Measurements from ENCODE around the gene KRTAP1-1.

KRTAP1-1 gene

DNA sequence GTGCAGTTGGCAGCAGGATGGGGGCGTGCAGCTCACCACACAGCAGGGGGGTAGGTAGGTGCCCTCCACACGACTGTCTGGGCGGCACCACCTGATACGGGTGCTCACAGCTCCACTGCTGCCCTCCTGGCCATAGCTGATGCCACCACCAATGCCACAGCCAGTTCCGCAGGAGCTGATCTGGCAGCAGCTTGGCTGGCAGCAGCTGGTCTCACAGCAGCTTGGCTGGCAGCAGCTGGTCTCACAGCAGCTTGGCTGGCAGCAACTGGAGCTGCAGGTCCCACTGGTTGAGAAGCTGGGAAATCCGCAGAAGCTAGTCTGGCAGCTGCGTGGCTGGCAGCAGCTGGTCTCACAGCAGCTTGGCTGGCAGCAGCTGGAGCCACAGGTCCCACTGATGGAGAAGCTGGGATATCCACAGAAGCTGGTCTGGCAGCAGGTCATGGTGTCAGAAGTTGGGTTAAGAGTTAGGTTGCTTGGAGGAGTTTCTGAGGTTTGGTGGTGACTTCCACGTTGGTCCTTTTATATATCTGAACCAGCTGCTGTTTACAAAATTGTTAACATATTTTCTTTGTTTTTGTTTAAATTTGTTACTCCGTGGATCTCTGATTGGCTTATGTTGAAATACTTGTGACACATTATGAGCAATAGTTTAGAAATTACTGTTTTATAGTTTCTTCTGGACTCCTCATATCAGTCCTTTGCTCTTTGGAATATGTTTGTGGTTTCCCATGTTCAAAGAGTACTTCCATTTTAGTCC, 14.4 kb downstream of the KRTAP1-1 start, which contains the start of gene KRTAP1-5:
KRTAP1-5 (minus strand) TSS at position 494 of the 757 bp plus-strand sequence; CDS start at position 441, 53 bp downstream.
- H3K4me3 ChIP-seq (ENCODE audit: low read length), result no peak within 1 kb of the TSS
- H2AFZ ChIP-seq (ENCODE audit: low read depth, low read length), result no peak within 1 kb of the TSS
- peaks cover 26% of the 10 kb centered on the region; the same call in 1 of the 2 replicates for H3K27me3 ChIP-seq (ENCODE audit: low read depth, low read length)
- H3K79me2 ChIP-seq (ENCODE audit: low read length), result no peaks in the 10 kb centered on the region
- no peaks in the 10 kb centered on the region for H4K20me1 ChIP-seq (ENCODE audit: insufficient read depth, low read length)
- H3K9me3 ChIP-seq (ENCODE audit: insufficient read depth, low read length), result no peaks in the 10 kb centered on the region
- no peaks in the 10 kb centered on the region for H3K36me3 ChIP-seq (replicated peaks; ENCODE audit: low read depth, low read length)
- no peak within 1 kb of the TSS for H3K9ac ChIP-seq (ENCODE audit: low read length)
- H3K4me1 ChIP-seq (ENCODE audit: low read length), result no peaks in the 10 kb centered on the region
- no peak within 1 kb of the TSS for H3K27ac ChIP-seq (ENCODE audit: low read length)
- TF ChIP-seq, protein P1, sequence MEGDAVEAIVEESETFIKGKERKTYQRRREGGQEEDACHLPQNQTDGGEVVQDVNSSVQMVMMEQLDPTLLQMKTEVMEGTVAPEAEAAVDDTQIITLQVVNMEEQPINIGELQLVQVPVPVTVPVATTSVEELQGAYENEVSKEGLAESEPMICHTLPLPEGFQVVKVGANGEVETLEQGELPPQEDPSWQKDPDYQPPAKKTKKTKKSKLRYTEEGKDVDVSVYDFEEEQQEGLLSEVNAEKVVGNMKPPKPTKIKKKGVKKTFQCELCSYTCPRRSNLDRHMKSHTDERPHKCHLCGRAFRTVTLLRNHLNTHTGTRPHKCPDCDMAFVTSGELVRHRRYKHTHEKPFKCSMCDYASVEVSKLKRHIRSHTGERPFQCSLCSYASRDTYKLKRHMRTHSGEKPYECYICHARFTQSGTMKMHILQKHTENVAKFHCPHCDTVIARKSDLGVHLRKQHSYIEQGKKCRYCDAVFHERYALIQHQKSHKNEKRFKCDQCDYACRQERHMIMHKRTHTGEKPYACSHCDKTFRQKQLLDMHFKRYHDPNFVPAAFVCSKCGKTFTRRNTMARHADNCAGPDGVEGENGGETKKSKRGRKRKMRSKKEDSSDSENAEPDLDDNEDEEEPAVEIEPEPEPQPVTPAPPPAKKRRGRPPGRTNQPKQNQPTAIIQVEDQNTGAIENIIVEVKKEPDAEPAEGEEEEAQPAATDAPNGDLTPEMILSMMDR (IDR thresholded peaks at IDR 0.05; ENCODE audit: low read depth, low read length), result no peak
- no peak for TF ChIP-seq EZH2phosphoT487 (IDR thresholded peaks at IDR 0.05; ENCODE audit: low read depth)
- no peak within 1 kb of the TSS for H3K4me2 ChIP-seq (ENCODE audit: low read length)

DNA sequence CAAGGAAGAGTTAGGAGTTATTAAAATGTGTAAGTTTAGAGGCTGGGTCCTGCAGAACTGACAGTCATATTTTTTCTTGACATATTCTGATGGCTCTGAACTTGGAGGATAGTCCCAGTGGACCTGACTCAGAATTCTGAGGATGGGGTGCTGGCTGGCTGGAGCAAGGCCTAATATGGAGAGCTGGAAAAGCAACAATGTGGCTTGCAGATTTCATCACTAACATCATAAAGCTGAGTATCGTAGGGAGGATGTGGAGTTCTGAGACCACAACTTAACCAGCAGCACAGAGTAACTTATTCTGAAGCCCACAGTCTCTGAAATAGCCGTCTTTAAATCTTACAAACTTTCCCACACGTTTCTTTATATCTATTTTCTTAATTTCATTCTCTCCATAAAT, 16.6 kb downstream of the KRTAP1-1 start:
- no peak overlapping the region for H3K9ac ChIP-seq (ENCODE audit: low read length)
- TF ChIP-seq, protein P1 (IDR thresholded peaks at IDR 0.05; ENCODE audit: low read depth, low read length), result no peak
- TF ChIP-seq EZH2phosphoT487 (IDR thresholded peaks at IDR 0.05; ENCODE audit: low read depth), result no peak
- no peaks in the 10 kb centered on the region for H3K9me3 ChIP-seq (ENCODE audit: insufficient read depth, low read length)
- peaks cover 15% of the 10 kb centered on the region; the same call in 1 of the 2 replicates for H3K27me3 ChIP-seq (ENCODE audit: low read depth, low read length)
- H3K4me3 ChIP-seq (ENCODE audit: low read length), result no peak overlapping the region
- no peak overlapping the region for H3K4me2 ChIP-seq (ENCODE audit: low read length)
- no peaks in the 10 kb centered on the region for H4K20me1 ChIP-seq (ENCODE audit: insufficient read depth, low read length)
- H3K27ac ChIP-seq (ENCODE audit: low read length), result no peak overlapping the region
- no peaks in the 10 kb centered on the region for H3K36me3 ChIP-seq (replicated peaks; ENCODE audit: low read depth, low read length)
- H3K4me1 ChIP-seq (ENCODE audit: low read length), result no peaks in the 10 kb centered on the region
- no peak overlapping the region for H2AFZ ChIP-seq (ENCODE audit: low read depth, low read length)
- no peaks in the 10 kb centered on the region for H3K79me2 ChIP-seq (ENCODE audit: low read length)

DNA sequence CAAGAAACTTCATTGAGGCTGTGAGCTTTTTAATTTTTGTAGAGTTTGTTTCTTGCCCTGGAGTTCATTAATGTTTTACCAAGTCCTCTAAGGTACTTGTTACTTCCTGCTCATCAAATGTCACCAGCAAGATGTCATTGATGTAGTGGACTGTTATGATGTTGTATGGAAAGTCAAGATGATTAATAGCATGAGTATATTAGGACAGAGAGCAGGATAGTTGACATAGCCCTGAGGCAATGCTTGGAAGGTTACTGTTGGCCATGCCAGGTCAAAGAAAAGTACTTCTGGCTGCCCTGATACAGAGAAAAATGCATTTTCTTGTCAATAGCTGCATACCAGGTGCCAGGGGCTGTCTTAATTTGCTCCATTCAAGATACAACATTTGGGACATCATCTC, 20.9 kb downstream of the KRTAP1-1 start:
- H3K27ac ChIP-seq (ENCODE audit: low read length), result no peak overlapping the region

DNA sequence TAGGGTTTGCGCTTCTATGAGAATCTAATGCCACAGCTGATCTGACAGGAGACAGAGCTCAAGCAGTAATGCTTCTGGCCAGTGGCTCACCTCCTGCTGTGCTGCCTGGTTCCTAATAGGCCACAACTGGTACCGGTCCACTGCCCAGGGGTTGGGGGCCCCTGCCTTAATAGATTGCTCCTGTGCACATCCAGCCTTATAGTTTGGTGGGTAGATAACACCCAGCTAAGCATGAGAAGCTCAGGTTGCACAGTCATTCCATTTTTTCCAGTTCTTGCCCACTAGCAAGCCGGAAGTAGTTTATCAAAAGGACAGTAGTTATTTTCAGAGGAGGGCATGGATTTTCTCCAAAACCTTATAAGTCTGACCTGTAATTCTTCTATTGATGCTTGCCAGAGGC, 21.8 kb downstream of the KRTAP1-1 start:
- Histone ChIP-seq H2AFZ (ENCODE audit: low read depth, low read length) (no peak overlapping the region), H3K4me1 (ENCODE audit: low read length) (no peaks in the 10 kb centered on the region), H3K9me3 (ENCODE audit: insufficient read depth, low read length) (no peaks in the 10 kb centered on the region), H4K20me1 (ENCODE audit: insufficient read depth, low read length) (no peaks in the 10 kb centered on the region), H3K36me3 (replicated peaks; ENCODE audit: low read depth, low read length) (no peaks in the 10 kb centered on the region), H3K4me3 (ENCODE audit: low read length) (no peak overlapping the region), H3K9ac (ENCODE audit: low read length) (no peak overlapping the region), H3K27ac (ENCODE audit: low read length) (no peak overlapping the region), H3K27me3 (ENCODE audit: low read depth, low read length) (peaks cover 22% of the 10 kb centered on the region), H3K4me2 (ENCODE audit: low read length) (no peak overlapping the region), H3K79me2 (ENCODE audit: low read length) (no peaks in the 10 kb centered on the region)
- TF ChIP-seq, protein P1 (IDR thresholded peaks at IDR 0.05; ENCODE audit: low read depth, low read length), result no peak
- TF ChIP-seq EZH2phosphoT487 (IDR thresholded peaks at IDR 0.05; ENCODE audit: low read depth), result no peak

More for the DNA sequence above, 20.9 kb downstream of the KRTAP1-1 start:
- no peaks in the 10 kb centered on the region for H3K36me3 ChIP-seq (replicated peaks; ENCODE audit: low read depth, low read length)
- H3K4me2 ChIP-seq (ENCODE audit: low read length), result no peak overlapping the region
- H3K79me2 ChIP-seq (ENCODE audit: low read length), result no peaks in the 10 kb centered on the region
- no peak overlapping the region for H2AFZ ChIP-seq (ENCODE audit: low read depth, low read length)
- H4K20me1 ChIP-seq (ENCODE audit: insufficient read depth, low read length), result no peaks in the 10 kb centered on the region
- H3K9me3 ChIP-seq (ENCODE audit: insufficient read depth, low read length), result no peaks in the 10 kb centered on the region
- no peak overlapping the region for H3K9ac ChIP-seq (ENCODE audit: low read length)
- TF ChIP-seq EZH2phosphoT487 (IDR thresholded peaks at IDR 0.05; ENCODE audit: low read depth), result no peak
- TF ChIP-seq, protein P1 (IDR thresholded peaks at IDR 0.05; ENCODE audit: low read depth, low read length), result no peak
- no peak overlapping the region for H3K4me3 ChIP-seq (ENCODE audit: low read length)
- H3K27me3 ChIP-seq (ENCODE audit: low read depth, low read length), result peaks cover 15% of the 10 kb centered on the region
- no peaks in the 10 kb centered on the region for H3K4me1 ChIP-seq (ENCODE audit: low read length)

All from OCI-LY3 (cell line).